Astrocyte of the cerebellum (primary cell): ENCODE data around the gene ARMH1.

ENCODE experiments used
- DNase-seq: peaks from one replicate; pipeline ENCODE4 v3.0.0-alpha.2; 2011; ENCODE audit warnings: low read depth
- H3K4me3 ChIP-seq: 2 replicates; pipeline ENCODE4 v1.5.1; 2011; ENCODE audit warnings: mild to moderate bottlenecking, low read depth, low read length, moderate library complexity
- in situ Hi-C: cut with HindIII; loops from 2 replicates; pipeline ENCODE4 v1.10.0; 2017; ENCODE audit warnings: low sequenced_read_pairs
- TF ChIP-seq, protein P1 (sequence below): IDR thresholded peaks from 2 replicates; pipeline ENCODE4 v1.5.1; 2012; ENCODE audit warnings: low read length, low read depth, moderate library complexity, mild to moderate bottlenecking; ENCODE audit errors: missing control alignments

ARMH1 gene

DNA sequence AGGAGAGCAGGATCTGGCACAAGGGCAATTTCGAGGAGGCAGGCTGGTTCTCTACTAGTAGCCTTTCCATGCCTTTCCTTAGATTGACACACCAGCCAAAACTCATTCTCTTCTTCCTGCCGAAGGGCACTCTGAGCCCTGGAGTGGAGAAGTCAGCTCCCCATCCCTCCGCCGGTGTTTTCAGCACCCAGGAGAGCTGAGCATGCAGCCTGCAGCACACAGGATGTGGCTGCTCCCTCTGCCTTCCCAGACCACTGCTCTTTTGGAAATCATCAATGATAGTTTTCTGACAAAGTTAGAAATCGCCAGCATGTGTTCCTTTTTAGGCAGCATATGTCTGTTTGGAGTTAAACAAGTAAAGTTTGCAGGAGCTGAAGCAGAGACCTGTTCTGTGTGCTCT is 44.8 kb downstream of the ARMH1 start:
- TF ChIP-seq, protein P1, sequence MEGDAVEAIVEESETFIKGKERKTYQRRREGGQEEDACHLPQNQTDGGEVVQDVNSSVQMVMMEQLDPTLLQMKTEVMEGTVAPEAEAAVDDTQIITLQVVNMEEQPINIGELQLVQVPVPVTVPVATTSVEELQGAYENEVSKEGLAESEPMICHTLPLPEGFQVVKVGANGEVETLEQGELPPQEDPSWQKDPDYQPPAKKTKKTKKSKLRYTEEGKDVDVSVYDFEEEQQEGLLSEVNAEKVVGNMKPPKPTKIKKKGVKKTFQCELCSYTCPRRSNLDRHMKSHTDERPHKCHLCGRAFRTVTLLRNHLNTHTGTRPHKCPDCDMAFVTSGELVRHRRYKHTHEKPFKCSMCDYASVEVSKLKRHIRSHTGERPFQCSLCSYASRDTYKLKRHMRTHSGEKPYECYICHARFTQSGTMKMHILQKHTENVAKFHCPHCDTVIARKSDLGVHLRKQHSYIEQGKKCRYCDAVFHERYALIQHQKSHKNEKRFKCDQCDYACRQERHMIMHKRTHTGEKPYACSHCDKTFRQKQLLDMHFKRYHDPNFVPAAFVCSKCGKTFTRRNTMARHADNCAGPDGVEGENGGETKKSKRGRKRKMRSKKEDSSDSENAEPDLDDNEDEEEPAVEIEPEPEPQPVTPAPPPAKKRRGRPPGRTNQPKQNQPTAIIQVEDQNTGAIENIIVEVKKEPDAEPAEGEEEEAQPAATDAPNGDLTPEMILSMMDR: no peak
- in situ Hi-C loops: no loop called here
- no peak for DNase-seq
- no peak overlapping the region for H3K4me3 ChIP-seq

DNA sequence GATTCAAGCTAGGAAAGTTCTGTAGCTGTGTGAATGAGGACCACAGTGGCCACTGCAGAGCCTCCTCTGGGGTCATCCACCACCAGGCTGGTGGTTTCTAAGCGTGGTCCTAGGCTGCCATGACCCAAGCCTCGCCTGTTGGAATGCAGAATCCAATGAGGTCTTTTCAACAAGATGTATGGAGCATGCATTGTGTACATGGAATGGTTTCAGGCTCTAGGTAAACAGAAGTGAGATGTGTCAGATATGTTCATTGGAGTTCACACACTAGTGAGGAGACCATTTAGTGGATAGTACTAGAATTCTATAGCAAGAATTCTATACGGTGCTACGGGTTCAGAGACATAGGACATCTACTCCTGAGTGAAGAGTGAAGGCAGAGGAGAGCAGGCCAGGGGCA is 45.8 kb downstream of the ARMH1 start:
- no peak for DNase-seq
- TF ChIP-seq, protein P1: no peak
- in situ Hi-C loops: no loop called here
- H3K4me3 ChIP-seq: no peak overlapping the region

DNA sequence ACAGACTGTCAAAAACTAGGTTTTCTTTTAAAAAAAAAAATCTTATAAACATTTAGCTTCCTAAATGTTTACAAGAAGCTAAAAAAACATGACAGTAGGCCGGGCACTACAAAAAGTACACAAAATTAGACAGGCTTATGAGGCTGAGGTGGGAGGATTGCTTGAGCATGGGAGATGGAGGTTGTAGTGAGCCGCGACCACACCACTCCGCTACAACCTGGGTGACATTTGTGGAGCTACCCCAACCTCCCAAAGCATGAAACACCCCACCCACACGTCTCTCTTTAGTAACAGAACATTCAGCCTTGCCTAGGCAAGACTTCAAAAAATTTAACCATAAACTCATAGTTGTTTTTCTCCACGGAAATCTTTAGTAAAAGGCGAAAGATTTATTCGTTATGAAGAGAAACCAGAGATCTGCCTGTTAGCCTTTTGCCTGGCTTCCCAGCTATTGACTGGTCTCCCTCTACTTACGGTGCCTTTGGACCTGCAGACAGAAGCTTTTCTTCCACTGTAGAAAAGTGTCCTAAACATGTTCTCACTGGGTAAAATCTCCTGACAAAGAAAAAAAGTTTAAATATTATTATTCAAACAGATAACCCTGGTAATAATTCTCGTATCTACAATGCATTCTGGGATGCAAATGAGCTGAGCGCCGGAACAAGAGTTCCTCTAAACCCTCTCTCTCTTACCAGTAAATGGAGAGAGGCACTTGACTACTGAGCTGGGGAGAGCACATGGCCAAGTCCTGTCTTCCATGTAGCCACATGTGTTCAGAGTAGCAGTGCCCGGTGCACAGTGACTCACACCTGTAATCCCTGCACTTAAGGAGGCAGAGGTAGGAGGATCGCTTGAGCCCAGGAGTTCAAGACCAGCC is 47.2 kb downstream of the ARMH1 start:
- TF ChIP-seq, protein P1: no peak
- in situ Hi-C loops: no loop called here
- no peak overlapping the region for H3K4me3 ChIP-seq
- peak; percentile 80 for DNase-seq

DNA sequence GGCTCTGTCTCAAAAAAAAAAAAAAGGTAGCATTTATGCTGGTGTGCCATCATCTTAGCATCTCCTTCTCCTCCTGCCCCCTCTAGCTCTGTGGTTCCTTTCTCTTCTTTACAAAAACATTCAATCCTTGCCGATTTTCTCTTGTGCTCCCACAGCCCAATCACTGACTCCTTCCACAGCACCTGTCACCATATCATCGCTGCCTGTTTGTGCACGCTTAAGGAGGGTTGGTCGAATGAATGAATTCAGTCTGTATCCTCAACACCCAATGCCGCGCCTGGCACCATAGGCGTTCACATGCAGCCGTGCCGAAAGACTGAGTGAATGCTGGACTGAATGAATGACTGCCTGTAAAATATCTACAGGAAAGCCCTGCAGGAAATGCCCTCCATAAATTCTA is 48.5 kb downstream of the ARMH1 start:
- DNase-seq: no peak
- in situ Hi-C loops: no loop called here
- TF ChIP-seq, protein P1: no peak
- no peak overlapping the region for H3K4me3 ChIP-seq

DNA sequence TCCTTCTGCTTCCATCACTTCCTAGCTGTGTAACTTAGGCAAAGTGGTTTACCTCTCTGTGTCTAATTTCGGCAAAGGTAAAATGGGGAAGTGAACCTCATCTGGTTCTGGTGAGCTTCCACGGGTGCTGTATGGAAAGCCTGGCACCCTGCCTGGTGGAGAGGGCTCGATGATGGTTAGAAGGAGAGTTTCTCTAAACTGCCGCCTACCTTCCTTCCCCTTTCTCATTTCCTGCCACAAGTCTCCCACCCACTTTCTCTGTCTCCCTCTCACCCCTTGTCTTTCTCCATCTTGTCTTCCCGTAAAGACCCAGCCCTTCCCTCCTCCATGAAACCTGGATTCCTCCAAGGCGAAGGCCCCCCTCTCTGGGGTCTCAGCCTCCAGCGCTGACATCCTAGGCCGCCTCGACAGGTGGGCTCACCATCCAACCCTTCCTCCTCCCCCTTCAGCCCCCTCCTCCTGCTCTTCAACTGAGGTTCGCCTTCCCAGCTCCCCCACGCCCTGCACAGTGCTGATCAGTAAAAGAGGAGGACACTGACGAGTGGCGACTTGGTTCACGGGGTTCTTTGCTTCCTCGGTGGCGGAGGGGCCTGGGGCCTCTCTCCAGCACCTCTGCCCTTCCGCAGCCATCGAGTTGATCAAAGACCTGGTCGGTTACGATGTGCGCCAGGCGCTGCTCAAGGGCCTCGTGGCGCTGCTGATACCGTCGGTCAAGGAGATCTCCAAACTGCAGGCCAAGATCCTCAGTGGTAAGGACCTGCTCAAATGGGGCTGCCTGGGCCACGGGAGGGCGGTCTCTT is 49.2 kb downstream of the ARMH1 start:
- H3K4me3 ChIP-seq: no peak overlapping the region
- TF ChIP-seq, protein P1: no peak
- in situ Hi-C loops: no loop called here
- no peak for DNase-seq

DNA sequence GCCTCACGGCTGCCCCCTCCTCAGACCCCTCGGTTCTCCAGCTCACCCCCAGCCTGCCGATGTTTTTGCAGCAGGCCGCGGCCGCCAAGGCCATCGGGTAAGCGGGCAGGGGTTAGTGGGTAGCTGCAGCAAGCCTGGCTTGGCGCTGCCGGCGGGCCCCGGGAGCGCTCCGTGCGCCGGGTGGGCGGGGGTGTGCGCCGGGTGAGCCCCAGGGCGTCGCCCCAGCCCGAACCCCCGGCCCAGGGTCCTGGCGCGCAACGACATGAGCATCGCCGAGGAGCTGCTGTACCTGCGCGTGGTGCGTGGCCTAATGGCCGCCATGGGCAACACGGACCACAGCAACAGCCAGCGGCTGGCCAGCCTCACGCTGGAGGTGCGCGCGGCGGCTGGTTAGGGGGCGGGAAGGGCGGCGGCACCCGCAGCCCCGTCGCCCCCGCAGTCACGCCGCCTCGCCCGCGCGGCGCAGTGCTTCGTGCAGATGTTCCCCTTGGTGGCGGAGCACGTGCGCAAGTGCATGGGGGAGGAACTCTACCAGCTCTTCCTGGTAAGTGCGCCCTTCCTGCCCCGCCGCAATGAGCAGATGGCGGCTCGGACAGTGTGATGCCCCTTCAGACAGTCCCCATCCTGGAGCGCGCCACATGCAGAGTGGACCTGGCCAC is 49.9 kb downstream of the ARMH1 start:
- DNase-seq: no peak

More for the DNA sequence above, 49.9 kb downstream of the ARMH1 start:
- H3K4me3 ChIP-seq: no peak overlapping the region
- in situ Hi-C loops: no loop called here
- TF ChIP-seq, protein P1: no peak
